Activated naive CD4-positive, alpha-beta T cell treated with anti-CD3 and anti-CD28 coated beads for 36 hours (primary cell): ENCODE data around the gene HNRNPH1. TPM values are rescaled to one million over a fixed set of nuclear protein-coding genes. Genes with fewer than 3 reads are reported as not detected.

Source experiments
- CTCF ChIA-PET: fragments of 350-600 bp; sonication (Branson Sonifier 250); formaldehyde crosslinking; loops from one replicate; lab custom pipeline; 2021; ENCODE audit warnings: antibody characterized with exemption; lab: Charles Lee
- DNase-seq: peaks from one replicate; pipeline ENCODE4 v3.0.0-alpha.2; 2020
- H3K27ac Mint-ChIP-seq: one replicate; pipeline ENCODE4 v1.8.0; 2021; ENCODE audit warnings: mild to moderate bottlenecking, mixed read lengths
- H3K27me3 Mint-ChIP-seq: one replicate; pipeline ENCODE4 v1.8.0; 2021; ENCODE audit warnings: low read depth, mixed read lengths
- H3K36me3 Mint-ChIP-seq: one replicate; pipeline ENCODE4 v1.8.0; 2021; ENCODE audit warnings: low read depth, mixed read lengths
- H3K4me1 Mint-ChIP-seq: one replicate; pipeline ENCODE4 v1.8.0; 2021; ENCODE audit warnings: low read depth, mixed read lengths
- H3K4me3 Mint-ChIP-seq: one replicate; pipeline ENCODE4 v1.8.0; 2021; ENCODE audit warnings: mild to moderate bottlenecking, moderate library complexity, mixed read lengths
- H3K9me3 Mint-ChIP-seq: one replicate; pipeline ENCODE4 v1.8.0; 2021; ENCODE audit warnings: mixed read lengths
- intact Hi-C: fragments of 100-400 bp; cut with micrococcal nuclease; formaldehyde crosslinking; loops from one replicate; pipeline ENCODE4 v1.15.1; 2023
- total RNA-seq, 2 experiments: library from RNA; stranded (reverse); gene quantifications; one replicate each; pipeline ENCODE4 v1.2.3, GENCODE V29; 2021

The HNRNPH1 gene
- total RNA-seq, 2 experiments from 2014 or later: 708 to 713 TPM

- intact Hi-C loops: loop anchor here (5.0 to 10.0 kb wide), 3 partner anchors 452 to 1623 kb away; partner anchors contain the start of gene RACK1
- Mint-ChIP-seq H3K36me3 (peaks cover 78% of the 10 kb centered on the region), H3K9me3 (no peaks in the 10 kb centered on the region), H3K27me3 (no peaks in the 10 kb centered on the region), H3K4me3 (peak overlapping the region; percentile 99), H3K4me1 (peaks cover 56% of the 10 kb centered on the region), H3K27ac (no peak overlapping the region)
- CTCF ChIA-PET: interaction anchor here (0.7 to 1.7 kb wide), 2 partner anchors 12 to 21 kb away, joined by 3 to 4 read pairs; no protein-coding TSS in a partner anchor
- no peak for DNase-seq
These were observed 3.7 kb downstream of the HNRNPH1 start for GRCh38 chr5:179619776-179620175.

GRCh38 chr5:179618923-179619554, 4.4 kb downstream of the HNRNPH1 start:
- no peaks in the 10 kb centered on the region for H3K9me3 Mint-ChIP-seq
- H3K27me3 Mint-ChIP-seq: no peaks in the 10 kb centered on the region
- H3K36me3 Mint-ChIP-seq: peaks cover 82% of the 10 kb centered on the region
- no peak for DNase-seq
- CTCF ChIA-PET: interaction anchor here (0.7 to 1.7 kb wide), 2 partner anchors 11 to 20 kb away, joined by 3 to 4 read pairs; no protein-coding TSS in a partner anchor
- H3K27ac Mint-ChIP-seq: peak overlapping the region; percentile 85
- peak overlapping the region; percentile 79 for H3K4me3 Mint-ChIP-seq
- intact Hi-C loops: no loop called here
- peaks cover 52% of the 10 kb centered on the region for H3K4me1 Mint-ChIP-seq

GRCh38 chr5:179617930-179618329, 5.5 kb downstream of the HNRNPH1 start:
- no peaks in the 10 kb centered on the region for H3K27me3 Mint-ChIP-seq
- peaks cover 84% of the 10 kb centered on the region for H3K36me3 Mint-ChIP-seq
- H3K9me3 Mint-ChIP-seq: no peaks in the 10 kb centered on the region
- peak overlapping the region; percentile 33 for H3K27ac Mint-ChIP-seq
- CTCF ChIA-PET: interaction anchor here (1.7 kb wide), 1 partner anchor 10 kb away, joined by 4 read pairs; no protein-coding TSS in a partner anchor
- intact Hi-C loops: no loop called here
- peaks cover 57% of the 10 kb centered on the region for H3K4me1 Mint-ChIP-seq
- H3K4me3 Mint-ChIP-seq: peak overlapping the region; percentile 2
- DNase-seq: no peak

GRCh38 chr5:179616002-179616594, 7.4 kb downstream of the HNRNPH1 start:
- no peak for DNase-seq
- intact Hi-C loops: no loop called here
- no peaks in the 10 kb centered on the region for H3K27me3 Mint-ChIP-seq
- no peaks in the 10 kb centered on the region for H3K9me3 Mint-ChIP-seq
- peaks cover 47% of the 10 kb centered on the region for H3K4me1 Mint-ChIP-seq
- H3K4me3 Mint-ChIP-seq: no peak overlapping the region
- H3K36me3 Mint-ChIP-seq: peaks cover 76% of the 10 kb centered on the region
- CTCF ChIA-PET: no interaction called here
- peak overlapping the region; percentile 59 for H3K27ac Mint-ChIP-seq

GRCh38 chr5:179615203-179615602, 8.3 kb downstream of the HNRNPH1 start:
- CTCF ChIA-PET: no interaction called here
- Mint-ChIP-seq H3K9me3 (no peaks in the 10 kb centered on the region), H3K4me1 (peaks cover 43% of the 10 kb centered on the region), H3K27ac (no peak overlapping the region), H3K36me3 (peaks cover 69% of the 10 kb centered on the region), H3K27me3 (no peaks in the 10 kb centered on the region), H3K4me3 (no peak overlapping the region)
- intact Hi-C loops: no loop called here
- DNase-seq: no peak

GRCh38 chr5:179614745-179615144, 8.7 kb downstream of the HNRNPH1 start:
- Mint-ChIP-seq H3K9me3 (no peaks in the 10 kb centered on the region), H3K36me3 (peaks cover 68% of the 10 kb centered on the region), H3K4me1 (peaks cover 41% of the 10 kb centered on the region), H3K27ac (no peak overlapping the region), H3K27me3 (no peaks in the 10 kb centered on the region), H3K4me3 (no peak overlapping the region)
- DNase-seq: no peak
- CTCF ChIA-PET: no interaction called here
- intact Hi-C loops: no loop called here

- Mint-ChIP-seq H3K36me3 (peaks cover 61% of the 10 kb centered on the region), H3K4me3 (no peak overlapping the region), H3K27me3 (no peaks in the 10 kb centered on the region), H3K9me3 (no peaks in the 10 kb centered on the region), H3K4me1 (peaks cover 39% of the 10 kb centered on the region), H3K27ac (peak overlapping the region; percentile 28)
- no peak for DNase-seq
- intact Hi-C loops: no loop called here
- CTCF ChIA-PET: interaction anchor here (0.5 to 1.4 kb wide), 2 partner anchors 9 to 93 kb away, joined by 3 read pairs; no protein-coding TSS in a partner anchor
These were observed 9.9 kb downstream of the HNRNPH1 start for GRCh38 chr5:179613460-179614071.

- Mint-ChIP-seq H3K27me3 (no peaks in the 10 kb centered on the region), H3K27ac (peak overlapping the region; percentile 28), H3K4me1 (peaks cover 42% of the 10 kb centered on the region), H3K4me3 (no peak overlapping the region), H3K9me3 (no peaks in the 10 kb centered on the region), H3K36me3 (peaks cover 56% of the 10 kb centered on the region)
- CTCF ChIA-PET: interaction anchor here (0.5 to 1.4 kb wide), 3 partner anchors 10 to 123 kb away, joined by 3 to 4 read pairs (median 3); no protein-coding TSS in a partner anchor
- intact Hi-C loops: no loop called here
- no peak for DNase-seq
These were observed 10.7 kb downstream of the HNRNPH1 start for GRCh38 chr5:179612577-179613459.

- no peak for DNase-seq
- no peak overlapping the region for H3K4me3 Mint-ChIP-seq
- peaks cover 30% of the 10 kb centered on the region for H3K4me1 Mint-ChIP-seq
- H3K36me3 Mint-ChIP-seq: peaks cover 40% of the 10 kb centered on the region
- CTCF ChIA-PET: interaction anchor here (1.3 kb wide), 1 partner anchor 13 kb away, joined by 5 read pairs; the partner anchor contains the start of gene HNRNPH1
- intact Hi-C loops: no loop called here
- no peaks in the 10 kb centered on the region for H3K27me3 Mint-ChIP-seq
- H3K9me3 Mint-ChIP-seq: no peaks in the 10 kb centered on the region
- H3K27ac Mint-ChIP-seq: peak overlapping the region; percentile 64
These were observed 12.6 kb downstream of the HNRNPH1 start for GRCh38 chr5:179610903-179611265.

GRCh38 chr5:179610109-179610902, 13.2 kb downstream of the HNRNPH1 start:
- intact Hi-C loops: no loop called here
- Mint-ChIP-seq H3K27ac (peak overlapping the region; percentile 64), H3K9me3 (no peaks in the 10 kb centered on the region), H3K36me3 (peaks cover 35% of the 10 kb centered on the region), H3K4me3 (no peak overlapping the region), H3K4me1 (peaks cover 27% of the 10 kb centered on the region), H3K27me3 (no peaks in the 10 kb centered on the region)
- no peak for DNase-seq
- CTCF ChIA-PET: interaction anchor here (1.3 kb wide), 1 partner anchor 14 kb away, joined by 5 read pairs; the partner anchor contains the start of gene HNRNPH1

GRCh38 chr5:179609834-179610108, 13.7 kb downstream of the HNRNPH1 start:
- Mint-ChIP-seq H3K4me1 (peaks cover 27% of the 10 kb centered on the region), H3K4me3 (no peak overlapping the region), H3K27me3 (no peaks in the 10 kb centered on the region), H3K9me3 (no peaks in the 10 kb centered on the region), H3K27ac (peak overlapping the region; percentile 22), H3K36me3 (peaks cover 34% of the 10 kb centered on the region)
- CTCF ChIA-PET: no interaction called here
- intact Hi-C loops: no loop called here
- DNase-seq: no peak
